Calu3 (cell line): Measurements from ENCODE around the gene HIRIP3. TPM values are rescaled to one million over a fixed set of nuclear protein-coding genes. Genes with fewer than 3 reads are reported as not detected.

ENCODE experiments used
- BruUV-seq: library from RNA; stranded (reverse); fragments of 400-500 nt; replicated peaks from 2 replicates; lab custom pipeline; 2021; lab: Mats Ljungman, UMichigan
- CTCF ChIA-PET: fragments of 300-600 bp; sonication (Branson Sonifier 250); formaldehyde crosslinking; loops from one replicate; lab custom pipeline; 2022; ENCODE audit warnings: antibody characterized with exemption; lab: Charles Lee
- DNase-seq: peaks from one replicate; pipeline ENCODE4 v3.0.0; 2022
- H3K27ac Mint-ChIP-seq: one replicate; pipeline ENCODE4 v1.8.0; 2022; ENCODE audit warnings: mixed read lengths; ENCODE audit not compliant: unreplicated experiment
- H3K27me3 Mint-ChIP-seq: one replicate; pipeline ENCODE4 v1.8.0; 2022; ENCODE audit warnings: mixed read lengths; ENCODE audit not compliant: unreplicated experiment
- H3K36me3 Mint-ChIP-seq: one replicate; pipeline ENCODE4 v1.8.0; 2022; ENCODE audit warnings: mild to moderate bottlenecking, moderate library complexity, mixed read lengths; ENCODE audit not compliant: insufficient read depth, unreplicated experiment
- H3K4me1 Mint-ChIP-seq: one replicate; pipeline ENCODE4 v1.8.0; 2022; ENCODE audit warnings: mild to moderate bottlenecking, low read depth, mixed read lengths; ENCODE audit not compliant: unreplicated experiment
- H3K4me3 Mint-ChIP-seq: one replicate; pipeline ENCODE4 v1.8.0; 2022; ENCODE audit warnings: mild to moderate bottlenecking, low read depth, moderate library complexity, mixed read lengths; ENCODE audit not compliant: unreplicated experiment
- H3K9me3 Mint-ChIP-seq: one replicate; pipeline ENCODE4 v1.8.0; 2022; ENCODE audit warnings: low read depth, mixed read lengths; ENCODE audit not compliant: unreplicated experiment
- intact Hi-C: fragments of 100-400 bp; cut with micrococcal nuclease; formaldehyde crosslinking; loops from one replicate; pipeline ENCODE4 v1.10.0; 2022; ENCODE audit not compliant: unreplicated experiment
- total RNA-seq: library from RNA; stranded (reverse); gene quantifications from 2 replicates; pipeline ENCODE4 v1.2.3, GENCODE V29; 2022
- TF ChIP-seq, protein P1 (sequence below): fragments of 200-600 bp; IDR thresholded peaks from one replicate; pipeline ENCODE4 v1.8.0; 2022; ENCODE audit warnings: antibody characterized with exemption; ENCODE audit not compliant: unreplicated experiment

Gene HIRIP3
- total RNA-seq, 1 experiment from 2014 or later: 28.5 TPM

DNA sequence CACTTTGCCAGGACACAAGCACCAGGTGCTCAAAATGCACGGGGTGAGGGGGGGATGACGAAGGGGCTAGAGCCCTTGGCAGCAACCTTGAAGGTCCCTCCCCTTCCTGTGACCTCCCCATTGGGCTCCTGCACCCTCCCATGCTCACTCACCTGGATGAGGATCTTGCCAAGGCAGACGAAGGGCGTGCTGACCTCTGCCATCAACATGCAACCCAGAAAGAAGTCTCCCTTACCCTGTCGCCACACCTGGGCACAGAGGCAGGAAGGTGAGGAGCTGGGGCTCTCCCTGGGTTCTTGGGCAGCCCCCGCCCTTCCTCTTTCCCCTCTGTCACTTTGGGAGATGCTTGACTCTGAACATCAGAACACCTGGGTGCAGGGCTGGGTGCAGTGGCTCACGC lies 30.2 kb upstream of the HIRIP3 start:
- Mint-ChIP-seq H3K27me3 (peaks cover 72% of the 10 kb centered on the region), H3K4me3 (no peak overlapping the region), H3K9me3 (no peaks in the 10 kb centered on the region), H3K27ac (no peak overlapping the region), H3K36me3 (peaks cover 15% of the 10 kb centered on the region), H3K4me1 (peaks cover 18% of the 10 kb centered on the region)
- no peak for DNase-seq
- no TSS peak for BruUV-seq
- intact Hi-C loops: no loop called here
- TF ChIP-seq, protein P1, sequence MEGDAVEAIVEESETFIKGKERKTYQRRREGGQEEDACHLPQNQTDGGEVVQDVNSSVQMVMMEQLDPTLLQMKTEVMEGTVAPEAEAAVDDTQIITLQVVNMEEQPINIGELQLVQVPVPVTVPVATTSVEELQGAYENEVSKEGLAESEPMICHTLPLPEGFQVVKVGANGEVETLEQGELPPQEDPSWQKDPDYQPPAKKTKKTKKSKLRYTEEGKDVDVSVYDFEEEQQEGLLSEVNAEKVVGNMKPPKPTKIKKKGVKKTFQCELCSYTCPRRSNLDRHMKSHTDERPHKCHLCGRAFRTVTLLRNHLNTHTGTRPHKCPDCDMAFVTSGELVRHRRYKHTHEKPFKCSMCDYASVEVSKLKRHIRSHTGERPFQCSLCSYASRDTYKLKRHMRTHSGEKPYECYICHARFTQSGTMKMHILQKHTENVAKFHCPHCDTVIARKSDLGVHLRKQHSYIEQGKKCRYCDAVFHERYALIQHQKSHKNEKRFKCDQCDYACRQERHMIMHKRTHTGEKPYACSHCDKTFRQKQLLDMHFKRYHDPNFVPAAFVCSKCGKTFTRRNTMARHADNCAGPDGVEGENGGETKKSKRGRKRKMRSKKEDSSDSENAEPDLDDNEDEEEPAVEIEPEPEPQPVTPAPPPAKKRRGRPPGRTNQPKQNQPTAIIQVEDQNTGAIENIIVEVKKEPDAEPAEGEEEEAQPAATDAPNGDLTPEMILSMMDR: no peak
- CTCF ChIA-PET: interaction anchor here (0.9 kb wide), 1 partner anchor 52 kb away, joined by 3 read pairs; the partner anchor contains the start of gene TAOK2

DNA sequence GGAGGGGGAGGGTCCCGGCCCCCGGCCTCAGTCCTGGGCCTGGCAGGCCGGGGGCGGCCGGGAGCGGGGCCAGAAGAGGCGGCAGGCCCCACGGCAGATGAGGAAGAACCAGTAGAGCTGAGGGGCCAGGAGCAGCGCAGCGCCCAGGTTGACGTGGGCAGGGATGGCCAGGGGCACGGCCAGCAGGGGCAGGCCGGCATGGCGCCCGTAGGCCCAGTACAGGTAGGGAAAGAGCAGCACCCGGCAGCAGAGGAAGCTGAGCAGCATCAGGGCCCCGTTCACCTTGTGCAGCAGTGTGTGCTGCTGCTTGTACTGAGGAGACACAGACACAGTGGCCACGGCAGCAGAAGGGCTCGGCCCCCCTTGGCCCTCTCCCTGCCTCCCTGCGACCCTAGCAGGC lies 29.7 kb upstream of the HIRIP3 start:
- no TSS peak for BruUV-seq
- Mint-ChIP-seq H3K36me3 (peaks cover 15% of the 10 kb centered on the region), H3K9me3 (no peaks in the 10 kb centered on the region), H3K4me3 (no peak overlapping the region), H3K27ac (no peak overlapping the region), H3K27me3 (peaks cover 68% of the 10 kb centered on the region), H3K4me1 (peaks cover 18% of the 10 kb centered on the region)
- no peak for DNase-seq
- intact Hi-C loops: no loop called here
- CTCF ChIA-PET: no interaction called here
- TF ChIP-seq, protein P1: no peak

DNA sequence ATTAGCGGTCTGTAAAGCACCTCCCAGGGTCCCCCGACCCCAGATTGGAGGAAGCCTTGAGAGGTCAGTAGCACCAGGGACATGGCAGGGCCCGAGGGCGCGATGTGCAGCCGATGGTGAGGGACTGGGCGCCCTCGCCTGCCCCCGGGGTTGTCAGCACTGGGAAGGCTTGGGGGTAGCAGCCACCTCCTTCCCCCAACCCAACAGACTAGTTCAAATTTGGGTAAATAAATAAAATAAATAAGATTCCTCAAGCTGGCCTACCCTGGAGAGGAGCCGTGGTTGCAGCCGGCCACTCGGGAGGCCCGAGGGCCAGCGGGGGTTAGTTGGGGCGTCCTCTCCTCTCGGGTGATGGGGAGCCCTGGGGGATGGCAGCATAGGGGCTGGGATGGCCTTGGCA lies 29.0 kb upstream of the HIRIP3 start:
- intact Hi-C loops: loop anchor here (5.0 kb wide), 2 partner anchors 202 to 322 kb away; partner anchors contain the start of gene MVP
- CTCF ChIA-PET: no interaction called here
- Mint-ChIP-seq H3K36me3 (peaks cover 15% of the 10 kb centered on the region), H3K27me3 (peaks cover 61% of the 10 kb centered on the region), H3K4me3 (no peak overlapping the region), H3K4me1 (peaks cover 18% of the 10 kb centered on the region), H3K9me3 (no peaks in the 10 kb centered on the region), H3K27ac (no peak overlapping the region)
- TF ChIP-seq, protein P1: no peak
- no TSS peak for BruUV-seq
- DNase-seq: no peak

DNA sequence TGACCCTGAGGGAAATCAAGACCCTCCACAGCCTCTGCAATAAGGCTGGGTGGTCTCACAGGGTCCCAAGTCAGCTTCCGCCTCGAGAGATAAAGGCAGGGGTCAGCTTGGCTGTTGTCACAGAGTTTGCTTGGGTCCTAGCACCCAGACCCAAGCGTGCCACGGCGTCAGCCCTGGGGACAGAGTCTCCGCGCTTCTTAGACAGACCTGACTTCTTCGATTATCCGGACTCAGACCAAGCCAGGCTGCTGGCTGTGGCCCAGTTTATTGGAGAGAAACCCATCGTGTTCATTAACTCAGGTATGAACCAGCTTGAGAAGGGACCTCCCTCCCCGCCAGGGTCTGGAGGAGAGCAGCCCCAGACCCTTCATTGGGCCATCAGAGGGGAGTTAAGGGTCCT lies 28.2 kb upstream of the HIRIP3 start:
- intact Hi-C loops: loop anchor here (5.0 kb wide), 2 partner anchors 201 to 321 kb away; partner anchors contain the start of gene MVP
- Mint-ChIP-seq H3K27me3 (peaks cover 52% of the 10 kb centered on the region), H3K4me3 (no peak overlapping the region), H3K4me1 (peaks cover 18% of the 10 kb centered on the region), H3K27ac (no peak overlapping the region), H3K36me3 (peaks cover 15% of the 10 kb centered on the region), H3K9me3 (no peaks in the 10 kb centered on the region)
- TF ChIP-seq, protein P1: no peak
- CTCF ChIA-PET: interaction anchor here (1.7 kb wide), 1 partner anchor 8 kb away, joined by 6 read pairs; no protein-coding TSS in a partner anchor
- no TSS peak for BruUV-seq
- DNase-seq: no peak
